T47D (cell line): ENCODE results near the gene NT5C1B.

Source experiments
- DNase-seq, 2 experiments: peaks; one replicate each; pipeline versions ENCODE4 v3.0.0 to v3.0.0-alpha.2; 2011 to 2012; ENCODE audit warnings: low read depth in 1 of 2, low spot score in 1 of 2
- JUND ChIP-seq: IDR thresholded peaks from 2 replicates; pipeline ENCODE4 v1.6.1; 2012; ENCODE audit warnings: low read depth
- in situ Hi-C: cut with HindIII; loops from 2 replicates; pipeline ENCODE4 v1.10.0; 2016; ENCODE audit warnings: low sequenced_read_pairs, low pct_unique_long_range_greater_than_20kb

Gene NT5C1B

DNA sequence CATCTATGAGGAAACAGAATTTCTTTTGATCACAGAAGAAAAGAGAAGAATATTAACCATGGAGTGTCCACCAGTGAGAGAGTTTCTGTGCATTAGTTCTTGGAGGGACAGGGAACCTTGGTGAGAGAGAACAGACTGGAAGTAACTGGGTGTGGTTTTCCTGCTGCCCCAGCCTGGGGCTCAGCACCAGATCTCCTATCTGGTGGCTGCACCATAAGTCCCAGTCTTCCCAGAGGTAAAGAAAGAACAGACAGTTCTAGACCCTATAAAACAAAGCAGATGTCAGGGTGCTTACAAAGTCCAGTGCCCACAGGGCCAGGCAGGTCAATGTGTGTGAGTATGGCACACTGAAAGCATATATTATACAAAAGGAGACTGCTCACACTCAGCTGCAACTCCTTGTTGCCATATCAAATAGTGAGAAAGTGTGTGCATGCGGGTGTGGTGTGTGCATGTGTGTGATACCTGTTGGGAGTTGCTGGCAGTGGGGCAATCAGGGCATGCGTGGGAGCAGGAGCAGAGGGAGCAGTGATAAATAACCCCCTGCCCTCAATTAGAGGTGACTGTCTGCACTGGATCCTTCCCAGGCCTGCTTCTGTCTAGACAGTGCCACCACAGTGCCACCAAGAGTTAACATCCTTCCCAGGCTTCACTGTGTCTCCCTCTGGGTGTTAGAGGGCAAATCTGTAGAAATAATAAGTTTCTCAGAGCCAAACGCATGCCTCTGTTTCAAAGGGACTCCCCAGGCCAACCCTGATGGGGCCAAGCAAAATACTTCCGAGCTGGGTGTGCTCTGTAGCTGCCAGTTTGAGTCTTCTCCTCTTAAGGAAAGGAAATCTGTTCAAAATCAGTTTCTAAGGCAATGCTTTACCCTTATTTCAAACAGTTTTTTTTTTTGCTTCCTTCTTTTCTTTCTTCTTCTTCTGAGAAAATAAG is 74.6 kb downstream of the NT5C1B start:
- in situ Hi-C loops, result no loop called here
- TF ChIP-seq JUND, result no peak
- no peak for DNase-seq
